K562 (cell line): ENCODE results near the gene ZCCHC3. TPM values are rescaled to one million over a fixed set of nuclear protein-coding genes. Genes with fewer than 3 reads are reported as not detected.
A peak's percentile ranks its signal among the peaks of the same experiment; 100 is the strongest.

Experiments
- CAMTA2 ChIP-seq: fragments of 250-450 bp; sonication (Bioruptor Pico); conservative IDR thresholded peaks from 2 replicates; pipeline ENCODE4 v1.5.1; 2022
- CEBPG ChIP-seq, 3 experiments: fragments of 200-800 bp in 1 of 3; sonication (Bioruptor generic) in 1 of 3; sonication (generic) in 1 of 3; formaldehyde crosslinking in 1 of 3; IDR thresholded peaks in 2 of 3; conservative IDR thresholded peaks in 1 of 3; 2 replicates each; pipeline versions ENCODE4 v1.6.1 to v1.8.0; 2016 to 2022; ENCODE audit warnings: missing compliant biosample characterization in 2 of 3, missing genetic modification characterization in 2 of 3, mild to moderate bottlenecking in 1 of 3, missing genetic modification reagents in 1 of 3
- COPS2 ChIP-seq: fragments of 450-650 bp; conservative IDR thresholded peaks from 2 replicates; pipeline ENCODE4 v1.6.1; 2016; ENCODE audit warnings: mild to moderate bottlenecking, moderate library complexity
- E2F5 ChIP-seq: sonication (generic); formaldehyde crosslinking; IDR thresholded peaks from 2 replicates; pipeline ENCODE4 v1.8.0; 2022; ENCODE audit warnings: mild to moderate bottlenecking, missing genetic modification reagents
- IRF2 ChIP-seq: sonication (generic); formaldehyde crosslinking; IDR thresholded peaks from 2 replicates; pipeline ENCODE4 v1.8.1; 2022; ENCODE audit warnings: mild to moderate bottlenecking, missing genetic modification reagents
- KDM4B ChIP-seq, 2 experiments: fragments of 450-650 bp in 1 of 2; sonication (generic) in 1 of 2; IDR thresholded peaks; 2 replicates each; pipeline ENCODE4 v1.6.1; 2016 to 2017; ENCODE audit warnings: borderline replicate concordance in 2 of 2, antibody characterized with exemption in 1 of 2, low read depth in 1 of 2, mild to moderate bottlenecking in 1 of 2
- MYC ChIP-seq, 2 experiments: fragments of 250-450 bp in 1 of 2; sonication (Bioruptor Pico) in 1 of 2; IDR thresholded peaks; 2 replicates each; pipeline versions ENCODE4 v1.5.1 to v1.6.1; 2012 to 2021; ENCODE audit warnings: low read depth in 2 of 2, borderline replicate concordance in 1 of 2, improper control_type of control experiment in 1 of 2, low read length in 1 of 2, mild to moderate bottlenecking in 1 of 2, moderate library complexity in 1 of 2
- SIX5 ChIP-seq, 2 experiments: IDR thresholded peaks; 2 replicates each; pipeline ENCODE4 v1.6.1; 2011; ENCODE audit warnings: low read length in 2 of 2, borderline replicate concordance in 1 of 2, low read depth in 1 of 2, mild to moderate bottlenecking in 1 of 2, moderate library complexity in 1 of 2; ENCODE audit not compliant: insufficient read depth in 1 of 2
- SMC3 ChIP-seq: conservative IDR thresholded peaks from 2 replicates; pipeline ENCODE4 v1.6.1; 2011; ENCODE audit warnings: low read depth, low read length, improper control_type of control experiment; ENCODE audit not compliant: insufficient read depth
- TBL1XR1 ChIP-seq, 2 experiments: IDR thresholded peaks; 2 replicates each; pipeline ENCODE4 v1.6.1; 2012; ENCODE audit warnings: improper control_type of control experiment in 2 of 2, low read length in 2 of 2, mild to moderate bottlenecking in 1 of 2
- ZEB2 ChIP-seq: fragments of 450-650 bp; IDR thresholded peaks from 2 replicates; pipeline ENCODE4 v1.6.1; 2016
- ZNF12 ChIP-seq: sonication (generic); formaldehyde crosslinking; IDR thresholded peaks from 2 replicates; pipeline ENCODE4 v1.4.0; 2020; ENCODE audit warnings: mild to moderate bottlenecking, missing genetic modification reagents
- polyA plus RNA-seq, 8 experiments: library from polyadenylated mRNA; depleted of rRNA in 4 of 8; stranded (reverse) in 5 of 8; unstranded in 3 of 8; fragments of >200 nt; fragmentation: Nextera tagmentation in 2 of 8; fragmentation: Illumina TruSeq in 1 of 8; extraction: Ambion mirVana in 2 of 8; extraction: Trizol in 1 of 8; gene quantifications; 2 replicates each; pipeline versions ENCODE4 v1.2.1 to v1.2.3, GENCODE V29; 2011 to 2014; ENCODE audit warnings: inconsistent platforms in 1 of 8, missing spikeins in 1 of 8
- total RNA-seq, 7 experiments: library from RNA; depleted of rRNA in 6 of 7; stranded (reverse); fragments of >200 nt in 6 of 7; fragmentation: Illumina TruSeq in 2 of 7; extraction: Trizol in 2 of 7; gene quantifications; 2 replicates each; pipeline versions ENCODE4 v1.2.1 to v1.2.3, GENCODE V29; 2011 to 2021; ENCODE audit warnings: low replicate concordance in 1 of 7
- TF ChIP-seq, protein P1 (sequence below): fragments of 200-600 bp; sonication (generic); IDR thresholded peaks from one replicate; pipeline ENCODE4 v1.6.1; 2012; ENCODE audit warnings: mild to moderate bottlenecking, low read depth, low read length, inconsistent platforms

ZCCHC3 gene
- total and polyA plus RNA-seq, 9 of the 15 experiments (the other 6 are each of a cell fraction or from before 2014, with no cell fraction given): 2.8 to 23.3 (median 16.5) TPM

DNA sequence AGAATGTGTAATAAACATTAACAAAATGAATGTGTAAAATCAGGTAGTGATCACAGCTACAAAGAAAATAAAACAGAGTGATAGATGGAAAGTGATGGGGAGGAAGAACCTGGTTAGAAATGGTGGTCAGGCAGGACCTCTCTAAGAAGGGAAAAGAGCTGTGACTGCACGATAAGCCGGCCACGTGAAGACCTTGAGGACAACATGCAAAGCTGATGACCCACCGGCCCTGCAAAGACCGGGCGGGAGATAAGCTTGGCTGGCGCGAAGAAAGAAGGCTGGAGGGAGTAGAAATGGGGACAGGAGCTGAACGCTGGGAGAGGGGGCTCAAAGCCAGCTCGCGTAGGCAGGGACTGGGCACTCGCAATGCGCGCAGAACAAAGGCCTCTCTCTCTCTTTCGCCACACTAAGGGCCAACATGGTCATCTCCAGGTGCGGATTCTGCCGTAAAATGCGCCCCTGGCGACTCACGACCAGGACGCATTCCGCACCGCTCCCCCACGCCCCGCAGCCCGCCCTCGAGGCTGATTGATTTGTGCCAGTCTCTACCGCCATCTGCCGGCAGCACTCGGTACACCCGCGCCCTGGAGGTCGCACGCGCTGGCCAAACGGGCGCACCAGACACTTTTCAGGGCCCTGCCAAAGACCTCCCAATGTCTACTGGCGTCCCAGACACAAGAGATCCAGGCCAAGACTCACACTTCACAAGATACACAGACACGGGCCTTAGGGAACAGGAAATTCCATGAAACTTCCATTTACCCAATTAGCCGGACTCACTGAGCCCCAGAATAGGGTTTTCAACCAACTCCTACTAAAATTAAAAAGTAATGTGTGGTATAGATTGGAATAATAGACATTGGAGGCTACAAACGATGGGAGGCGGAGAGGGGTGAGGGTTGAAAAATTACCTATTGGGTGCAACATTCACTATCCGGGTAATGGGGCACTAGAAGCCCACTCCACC is 30.5 kb upstream of the ZCCHC3 start (continued):
- TF ChIP-seq E2F5 (CRISPR knock-in tag) (peak; percentile 94), ZEB2 (peak; percentile 75), CEBPG (CRISPR knock-in tag; IDR thresholded peaks at IDR 0.05) (peak; percentile 68; the same call in 1 of the 2 replicates), CEBPG (tag; conservative IDR thresholded peaks at IDR 0.05 in 1 of 2, IDR thresholded peaks at IDR 0.05 in 1 of 2) (no peak), ZNF12 (CRISPR knock-in tag) (peak; percentile 90), CAMTA2 (CRISPR knock-in tag) (no peak), COPS2 (no peak), TBL1XR1 (IDR thresholded peaks at IDR 0.05; ENCODE audit: low read length in 2 of 2) (peak in 1 of 2 experiments; percentile 47; a peak in 1 of 4 replicates), KDM4B (IDR thresholded peaks at IDR 0.05; ENCODE audit: borderline replicate concordance in 2 of 2, low read depth in 1 of 2) (no peak), IRF2 (CRISPR knock-in tag) (no peak), SIX5 (IDR thresholded peaks at IDR 0.05; ENCODE audit: borderline replicate concordance in 1 of 2, insufficient read depth in 1 of 2, low read depth in 1 of 2, low read length in 2 of 2) (no peak), SMC3 (peak; percentile 84), MYC (IDR thresholded peaks at IDR 0.05; ENCODE audit: low read depth, low read length) (peak; percentile 91), MYC (CRISPR knock-in tag; IDR thresholded peaks at IDR 0.05; ENCODE audit: borderline replicate concordance, low read depth) (peak; percentile 83)
- TF ChIP-seq, protein P1, sequence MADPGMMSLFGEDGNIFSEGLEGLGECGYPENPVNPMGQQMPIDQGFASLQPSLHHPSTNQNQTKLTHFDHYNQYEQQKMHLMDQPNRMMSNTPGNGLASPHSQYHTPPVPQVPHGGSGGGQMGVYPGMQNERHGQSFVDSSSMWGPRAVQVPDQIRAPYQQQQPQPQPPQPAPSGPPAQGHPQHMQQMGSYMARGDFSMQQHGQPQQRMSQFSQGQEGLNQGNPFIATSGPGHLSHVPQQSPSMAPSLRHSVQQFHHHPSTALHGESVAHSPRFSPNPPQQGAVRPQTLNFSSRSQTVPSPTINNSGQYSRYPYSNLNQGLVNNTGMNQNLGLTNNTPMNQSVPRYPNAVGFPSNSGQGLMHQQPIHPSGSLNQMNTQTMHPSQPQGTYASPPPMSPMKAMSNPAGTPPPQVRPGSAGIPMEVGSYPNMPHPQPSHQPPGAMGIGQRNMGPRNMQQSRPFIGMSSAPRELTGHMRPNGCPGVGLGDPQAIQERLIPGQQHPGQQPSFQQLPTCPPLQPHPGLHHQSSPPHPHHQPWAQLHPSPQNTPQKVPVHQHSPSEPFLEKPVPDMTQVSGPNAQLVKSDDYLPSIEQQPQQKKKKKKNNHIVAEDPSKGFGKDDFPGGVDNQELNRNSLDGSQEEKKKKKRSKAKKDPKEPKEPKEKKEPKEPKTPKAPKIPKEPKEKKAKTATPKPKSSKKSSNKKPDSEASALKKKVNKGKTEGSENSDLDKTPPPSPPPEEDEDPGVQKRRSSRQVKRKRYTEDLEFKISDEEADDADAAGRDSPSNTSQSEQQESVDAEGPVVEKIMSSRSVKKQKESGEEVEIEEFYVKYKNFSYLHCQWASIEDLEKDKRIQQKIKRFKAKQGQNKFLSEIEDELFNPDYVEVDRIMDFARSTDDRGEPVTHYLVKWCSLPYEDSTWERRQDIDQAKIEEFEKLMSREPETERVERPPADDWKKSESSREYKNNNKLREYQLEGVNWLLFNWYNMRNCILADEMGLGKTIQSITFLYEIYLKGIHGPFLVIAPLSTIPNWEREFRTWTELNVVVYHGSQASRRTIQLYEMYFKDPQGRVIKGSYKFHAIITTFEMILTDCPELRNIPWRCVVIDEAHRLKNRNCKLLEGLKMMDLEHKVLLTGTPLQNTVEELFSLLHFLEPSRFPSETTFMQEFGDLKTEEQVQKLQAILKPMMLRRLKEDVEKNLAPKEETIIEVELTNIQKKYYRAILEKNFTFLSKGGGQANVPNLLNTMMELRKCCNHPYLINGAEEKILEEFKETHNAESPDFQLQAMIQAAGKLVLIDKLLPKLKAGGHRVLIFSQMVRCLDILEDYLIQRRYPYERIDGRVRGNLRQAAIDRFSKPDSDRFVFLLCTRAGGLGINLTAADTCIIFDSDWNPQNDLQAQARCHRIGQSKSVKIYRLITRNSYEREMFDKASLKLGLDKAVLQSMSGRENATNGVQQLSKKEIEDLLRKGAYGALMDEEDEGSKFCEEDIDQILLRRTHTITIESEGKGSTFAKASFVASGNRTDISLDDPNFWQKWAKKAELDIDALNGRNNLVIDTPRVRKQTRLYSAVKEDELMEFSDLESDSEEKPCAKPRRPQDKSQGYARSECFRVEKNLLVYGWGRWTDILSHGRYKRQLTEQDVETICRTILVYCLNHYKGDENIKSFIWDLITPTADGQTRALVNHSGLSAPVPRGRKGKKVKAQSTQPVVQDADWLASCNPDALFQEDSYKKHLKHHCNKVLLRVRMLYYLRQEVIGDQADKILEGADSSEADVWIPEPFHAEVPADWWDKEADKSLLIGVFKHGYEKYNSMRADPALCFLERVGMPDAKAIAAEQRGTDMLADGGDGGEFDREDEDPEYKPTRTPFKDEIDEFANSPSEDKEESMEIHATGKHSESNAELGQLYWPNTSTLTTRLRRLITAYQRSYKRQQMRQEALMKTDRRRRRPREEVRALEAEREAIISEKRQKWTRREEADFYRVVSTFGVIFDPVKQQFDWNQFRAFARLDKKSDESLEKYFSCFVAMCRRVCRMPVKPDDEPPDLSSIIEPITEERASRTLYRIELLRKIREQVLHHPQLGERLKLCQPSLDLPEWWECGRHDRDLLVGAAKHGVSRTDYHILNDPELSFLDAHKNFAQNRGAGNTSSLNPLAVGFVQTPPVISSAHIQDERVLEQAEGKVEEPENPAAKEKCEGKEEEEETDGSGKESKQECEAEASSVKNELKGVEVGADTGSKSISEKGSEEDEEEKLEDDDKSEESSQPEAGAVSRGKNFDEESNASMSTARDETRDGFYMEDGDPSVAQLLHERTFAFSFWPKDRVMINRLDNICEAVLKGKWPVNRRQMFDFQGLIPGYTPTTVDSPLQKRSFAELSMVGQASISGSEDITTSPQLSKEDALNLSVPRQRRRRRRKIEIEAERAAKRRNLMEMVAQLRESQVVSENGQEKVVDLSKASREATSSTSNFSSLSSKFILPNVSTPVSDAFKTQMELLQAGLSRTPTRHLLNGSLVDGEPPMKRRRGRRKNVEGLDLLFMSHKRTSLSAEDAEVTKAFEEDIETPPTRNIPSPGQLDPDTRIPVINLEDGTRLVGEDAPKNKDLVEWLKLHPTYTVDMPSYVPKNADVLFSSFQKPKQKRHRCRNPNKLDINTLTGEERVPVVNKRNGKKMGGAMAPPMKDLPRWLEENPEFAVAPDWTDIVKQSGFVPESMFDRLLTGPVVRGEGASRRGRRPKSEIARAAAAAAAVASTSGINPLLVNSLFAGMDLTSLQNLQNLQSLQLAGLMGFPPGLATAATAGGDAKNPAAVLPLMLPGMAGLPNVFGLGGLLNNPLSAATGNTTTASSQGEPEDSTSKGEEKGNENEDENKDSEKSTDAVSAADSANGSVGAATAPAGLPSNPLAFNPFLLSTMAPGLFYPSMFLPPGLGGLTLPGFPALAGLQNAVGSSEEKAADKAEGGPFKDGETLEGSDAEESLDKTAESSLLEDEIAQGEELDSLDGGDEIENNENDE: no peak
